GM23338 (cell line): Measurements from ENCODE around the gene RSPRY1. TPM values are rescaled to one million over a fixed set of nuclear protein-coding genes. Genes with fewer than 3 reads are reported as not detected.

ENCODE experiments used
- ATAC-seq: fragments of 200-7000 bp; cut with Tn5 transposase; 3 replicates; pipeline ENCODE4 v1.9.1; 2020
- DNase-seq: peaks from one replicate; pipeline ENCODE4 v3.0.0-alpha.2; 2015; ENCODE audit warnings: low spot score
- H2AFZ ChIP-seq: fragments of 200-600 bp; sonication (generic); 2 replicates; pipeline ENCODE4 v1.8.0; 2016; ENCODE audit warnings: antibody characterized with exemption, mild to moderate bottlenecking, moderate library complexity
- H3F3A ChIP-seq: fragments of 200-600 bp; sonication (generic); replicated peaks from 2 replicates; pipeline ENCODE4 v1.8.0; 2017; ENCODE audit warnings: antibody characterized with exemption, mixed run types, low read depth
- H3K27ac ChIP-seq: fragments of 200-600 bp; sonication (generic); 2 replicates; pipeline ENCODE4 v1.6.1; 2016; ENCODE audit warnings: low read depth
- H3K27me3 ChIP-seq: fragments of 200-600 bp; sonication (generic); 2 replicates; pipeline ENCODE4 v1.8.0; 2016; ENCODE audit warnings: mild to moderate bottlenecking, mixed run types, moderate library complexity; ENCODE audit not compliant: insufficient read depth
- H3K36me3 ChIP-seq: fragments of 200-600 bp; sonication (generic); 2 replicates; pipeline ENCODE4 v1.8.0; 2016; ENCODE audit warnings: mild to moderate bottlenecking; ENCODE audit not compliant: insufficient read depth
- H3K4me1 ChIP-seq: fragments of 200-600 bp; sonication (generic); 2 replicates; pipeline ENCODE4 v1.8.0; 2016; ENCODE audit warnings: mild to moderate bottlenecking, moderate library complexity; ENCODE audit not compliant: insufficient read depth
- H3K4me2 ChIP-seq: fragments of 200-600 bp; sonication (generic); 2 replicates; pipeline ENCODE4 v1.7.1; 2017; ENCODE audit warnings: mixed run types
- H3K4me3 ChIP-seq: fragments of 200-600 bp; sonication (generic); 2 replicates; pipeline ENCODE4 v1.6.1; 2016; ENCODE audit warnings: mixed run types
- H3K79me2 ChIP-seq: fragments of 200-600 bp; sonication (generic); replicated peaks from 2 replicates; pipeline ENCODE4 v1.8.0; 2017; ENCODE audit warnings: mild to moderate bottlenecking; ENCODE audit not compliant: insufficient read depth
- H3K9me2 ChIP-seq: fragments of 200-600 bp; sonication (generic); 2 replicates; pipeline ENCODE4 v1.8.0; 2017; ENCODE audit not compliant: insufficient read depth
- H4K20me1 ChIP-seq: fragments of 200-600 bp; sonication (generic); replicated peaks from 2 replicates; pipeline ENCODE4 v1.8.0; 2017; ENCODE audit warnings: mild to moderate bottlenecking; ENCODE audit not compliant: insufficient read depth
- H3K27ac Mint-ChIP-seq: 2 replicates; pipeline ENCODE4 v1.8.0; 2020; ENCODE audit warnings: inconsistent platforms, mild to moderate bottlenecking, moderate library complexity, mixed read lengths
- H3K27me3 Mint-ChIP-seq: 3 replicates; pipeline ENCODE4 v1.8.0; 2022; ENCODE audit warnings: low read depth, mild to moderate bottlenecking, moderate library complexity, mixed read lengths, inconsistent platforms; ENCODE audit not compliant: insufficient read depth, poor library complexity
- H3K36me3 Mint-ChIP-seq: 3 replicates; pipeline ENCODE4 v1.8.0; 2021; ENCODE audit warnings: low read depth, mild to moderate bottlenecking, inconsistent platforms, moderate library complexity, mixed read lengths
- H3K4me1 Mint-ChIP-seq: 3 replicates; pipeline ENCODE4 v1.8.0; 2020; ENCODE audit warnings: mild to moderate bottlenecking, inconsistent platforms, mixed read lengths
- H3K4me3 Mint-ChIP-seq: 3 replicates; pipeline ENCODE4 v1.8.0; 2021; ENCODE audit warnings: moderate library complexity, mild to moderate bottlenecking, inconsistent platforms, mixed read lengths
- H3K9me3 Mint-ChIP-seq: 3 replicates; pipeline ENCODE4 v1.8.0; 2020; ENCODE audit warnings: moderate library complexity, mild to moderate bottlenecking, inconsistent platforms, mixed read lengths
- CREB1 ChIP-seq: fragments of 250-450 bp; sonication (Bioruptor Pico); IDR thresholded peaks from 2 replicates; pipeline ENCODE4 v1.5.0; 2020; ENCODE audit warnings: low read depth, mild to moderate bottlenecking, moderate library complexity
- EZH2 ChIP-seq: fragments of 200-600 bp; sonication (generic); IDR thresholded peaks from one replicate; pipeline ENCODE4 v1.8.0; 2017; ENCODE audit warnings: antibody characterized with exemption, mild to moderate bottlenecking, low read depth; ENCODE audit not compliant: unreplicated experiment
- JUNB ChIP-seq: IDR thresholded peaks from one replicate; pipeline ENCODE4 v1.6.1; 2016; ENCODE audit warnings: antibody characterized with exemption; ENCODE audit not compliant: unreplicated experiment
- NANOG ChIP-seq: IDR thresholded peaks from 2 replicates; pipeline ENCODE4 v1.6.1; 2016; ENCODE audit warnings: antibody characterized with exemption, borderline replicate concordance
- ZNF114 ChIP-seq: fragments of 250-450 bp; sonication (Bioruptor Pico); IDR thresholded peaks from 2 replicates; pipeline ENCODE4 v1.5.0; 2020; ENCODE audit warnings: mild to moderate bottlenecking, moderate library complexity
- ZNF331 ChIP-seq: fragments of 250-450 bp; sonication (Bioruptor Pico); IDR thresholded peaks from 2 replicates; pipeline ENCODE4 v1.5.0; 2020; ENCODE audit warnings: low read depth, mild to moderate bottlenecking, moderate library complexity
- ZNF462 ChIP-seq: fragments of 250-450 bp; sonication (Bioruptor Pico); IDR thresholded peaks from 2 replicates; pipeline ENCODE4 v1.5.0; 2020; ENCODE audit warnings: mild to moderate bottlenecking, moderate library complexity
- polyA plus RNA-seq: library from polyadenylated mRNA; unstranded; fragments of >200 nt; fragmentation: Nextera tagmentation; extraction: Ambion mirVana; gene quantifications from 2 replicates; pipeline ENCODE4 v1.2.1, GENCODE V29; 2016
- total RNA-seq: library from RNA; depleted of rRNA; stranded (reverse); fragments of >200 nt; shearing (Covaris generic); gene quantifications from 2 replicates; pipeline ENCODE4 v1.2.3, GENCODE V29; 2014
- TF ChIP-seq, protein P1 (sequence below), 2 experiments: fragments of 200-600 bp in 1 of 2; sonication (generic) in 1 of 2; conservative IDR thresholded peaks; 2 replicates each; pipeline versions ENCODE4 v1.5.1 to v1.6.1; 2016 to 2017; ENCODE audit warnings: antibody characterized with exemption in 2 of 2, low read depth in 2 of 2, mild to moderate bottlenecking in 2 of 2, moderate library complexity in 1 of 2
- TF ChIP-seq, protein P2 (sequence below): IDR thresholded peaks from one replicate; pipeline ENCODE4 v1.6.1; 2018; ENCODE audit warnings: antibody characterized with exemption; ENCODE audit not compliant: unreplicated experiment

Gene RSPRY1
- total and polyA plus RNA-seq, 2 experiments from 2014 or later = 25.8 to 35.9 TPM

DNA sequence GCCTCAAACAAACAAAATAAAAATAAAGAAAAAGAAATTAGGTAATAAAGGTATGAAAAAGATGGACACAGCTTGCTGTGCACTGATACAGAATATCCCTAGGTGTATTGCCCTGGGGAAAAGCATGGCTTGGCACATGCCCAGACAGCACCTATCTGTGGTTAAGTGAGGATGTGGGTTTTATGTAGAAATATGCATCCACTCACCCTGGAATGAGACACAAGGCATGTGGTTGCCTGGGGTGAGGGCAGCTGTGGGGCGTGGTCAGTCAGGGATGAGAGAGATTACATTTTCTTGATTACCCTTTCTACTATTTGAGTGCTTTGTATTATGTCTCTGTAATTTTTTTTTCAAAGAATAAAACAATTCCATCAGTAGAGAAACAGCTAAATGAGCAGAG lies 91.5 kb downstream of the RSPRY1 start:
- no peak overlapping the region for H3K4me3 ChIP-seq

DNA sequence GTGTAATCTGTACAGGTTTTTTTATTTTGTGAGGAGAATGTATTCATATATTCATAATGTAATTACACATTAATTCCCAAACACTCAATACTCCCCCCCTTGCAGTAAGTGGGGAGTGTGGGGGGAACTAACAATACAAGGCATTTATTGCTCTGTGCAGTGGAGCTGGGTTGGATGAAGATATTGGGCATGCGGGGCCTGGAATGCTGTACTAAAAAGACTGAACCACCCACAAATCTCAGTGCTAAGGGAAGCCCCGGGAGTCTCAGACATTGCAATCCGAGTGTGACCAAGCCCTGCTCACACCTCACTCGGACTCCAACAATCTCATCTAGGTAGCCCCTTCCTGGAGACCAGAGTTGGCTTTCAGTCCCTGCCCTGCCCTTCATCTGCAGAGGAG lies 92.4 kb downstream of the RSPRY1 start:
- DNase-seq (no peak), ATAC-seq (no peak)
- Mint-ChIP-seq H3K36me3 (no peaks in the 10 kb centered on the region), H3K9me3 (no peaks in the 10 kb centered on the region), H3K27me3 (peaks cover 16% of the 10 kb centered on the region), H3K27ac (no peak overlapping the region), H3K4me1 (peaks cover 8% of the 10 kb centered on the region; the same call in 2 of the 3 replicates), H3K4me3 (no peak overlapping the region)
- no peaks in the 10 kb centered on the region for H4K20me1 ChIP-seq
- H3K9me2 ChIP-seq = no peaks in the 10 kb centered on the region
- H3F3A ChIP-seq = no peaks in the 10 kb centered on the region
- H3K4me2 ChIP-seq = no peak overlapping the region
- H3K4me1 ChIP-seq = no peaks in the 10 kb centered on the region
- no peak overlapping the region for H3K27ac ChIP-seq
- H3K27me3 ChIP-seq = peaks cover 14% of the 10 kb centered on the region
- no peak overlapping the region for H2AFZ ChIP-seq
- H3K4me3 ChIP-seq = no peak overlapping the region
- no peaks in the 10 kb centered on the region for H3K79me2 ChIP-seq
- no peaks in the 10 kb centered on the region for H3K36me3 ChIP-seq
- TF ChIP-seq EZH2 (no peak), ZNF114 (no peak), ZNF331 (no peak), NANOG (no peak), CREB1 (CRISPR knock-in tag) (no peak), ZNF462 (CRISPR knock-in tag) (no peak), JUNB (no peak)
- TF ChIP-seq, protein P1, sequence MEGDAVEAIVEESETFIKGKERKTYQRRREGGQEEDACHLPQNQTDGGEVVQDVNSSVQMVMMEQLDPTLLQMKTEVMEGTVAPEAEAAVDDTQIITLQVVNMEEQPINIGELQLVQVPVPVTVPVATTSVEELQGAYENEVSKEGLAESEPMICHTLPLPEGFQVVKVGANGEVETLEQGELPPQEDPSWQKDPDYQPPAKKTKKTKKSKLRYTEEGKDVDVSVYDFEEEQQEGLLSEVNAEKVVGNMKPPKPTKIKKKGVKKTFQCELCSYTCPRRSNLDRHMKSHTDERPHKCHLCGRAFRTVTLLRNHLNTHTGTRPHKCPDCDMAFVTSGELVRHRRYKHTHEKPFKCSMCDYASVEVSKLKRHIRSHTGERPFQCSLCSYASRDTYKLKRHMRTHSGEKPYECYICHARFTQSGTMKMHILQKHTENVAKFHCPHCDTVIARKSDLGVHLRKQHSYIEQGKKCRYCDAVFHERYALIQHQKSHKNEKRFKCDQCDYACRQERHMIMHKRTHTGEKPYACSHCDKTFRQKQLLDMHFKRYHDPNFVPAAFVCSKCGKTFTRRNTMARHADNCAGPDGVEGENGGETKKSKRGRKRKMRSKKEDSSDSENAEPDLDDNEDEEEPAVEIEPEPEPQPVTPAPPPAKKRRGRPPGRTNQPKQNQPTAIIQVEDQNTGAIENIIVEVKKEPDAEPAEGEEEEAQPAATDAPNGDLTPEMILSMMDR (conservative IDR thresholded peaks at IDR 0.05; ENCODE audit: low read depth in 2 of 2) = no peak

More for the DNA sequence above, 91.5 kb downstream of the RSPRY1 start:
- Mint-ChIP-seq H3K36me3 (no peaks in the 10 kb centered on the region), H3K4me3 (no peak overlapping the region), H3K9me3 (no peaks in the 10 kb centered on the region), H3K27ac (no peak overlapping the region), H3K27me3 (peaks cover 7% of the 10 kb centered on the region), H3K4me1 (peaks cover 8% of the 10 kb centered on the region; the same call in 2 of the 3 replicates)
- TF ChIP-seq, protein P2, sequence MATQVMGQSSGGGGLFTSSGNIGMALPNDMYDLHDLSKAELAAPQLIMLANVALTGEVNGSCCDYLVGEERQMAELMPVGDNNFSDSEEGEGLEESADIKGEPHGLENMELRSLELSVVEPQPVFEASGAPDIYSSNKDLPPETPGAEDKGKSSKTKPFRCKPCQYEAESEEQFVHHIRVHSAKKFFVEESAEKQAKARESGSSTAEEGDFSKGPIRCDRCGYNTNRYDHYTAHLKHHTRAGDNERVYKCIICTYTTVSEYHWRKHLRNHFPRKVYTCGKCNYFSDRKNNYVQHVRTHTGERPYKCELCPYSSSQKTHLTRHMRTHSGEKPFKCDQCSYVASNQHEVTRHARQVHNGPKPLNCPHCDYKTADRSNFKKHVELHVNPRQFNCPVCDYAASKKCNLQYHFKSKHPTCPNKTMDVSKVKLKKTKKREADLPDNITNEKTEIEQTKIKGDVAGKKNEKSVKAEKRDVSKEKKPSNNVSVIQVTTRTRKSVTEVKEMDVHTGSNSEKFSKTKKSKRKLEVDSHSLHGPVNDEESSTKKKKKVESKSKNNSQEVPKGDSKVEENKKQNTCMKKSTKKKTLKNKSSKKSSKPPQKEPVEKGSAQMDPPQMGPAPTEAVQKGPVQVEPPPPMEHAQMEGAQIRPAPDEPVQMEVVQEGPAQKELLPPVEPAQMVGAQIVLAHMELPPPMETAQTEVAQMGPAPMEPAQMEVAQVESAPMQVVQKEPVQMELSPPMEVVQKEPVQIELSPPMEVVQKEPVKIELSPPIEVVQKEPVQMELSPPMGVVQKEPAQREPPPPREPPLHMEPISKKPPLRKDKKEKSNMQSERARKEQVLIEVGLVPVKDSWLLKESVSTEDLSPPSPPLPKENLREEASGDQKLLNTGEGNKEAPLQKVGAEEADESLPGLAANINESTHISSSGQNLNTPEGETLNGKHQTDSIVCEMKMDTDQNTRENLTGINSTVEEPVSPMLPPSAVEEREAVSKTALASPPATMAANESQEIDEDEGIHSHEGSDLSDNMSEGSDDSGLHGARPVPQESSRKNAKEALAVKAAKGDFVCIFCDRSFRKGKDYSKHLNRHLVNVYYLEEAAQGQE = no peak
- TF ChIP-seq ZNF331 (no peak), EZH2 (no peak)
- Histone ChIP-seq H2AFZ (no peak overlapping the region), H3F3A (no peaks in the 10 kb centered on the region), H3K4me1 (no peaks in the 10 kb centered on the region), H3K36me3 (no peaks in the 10 kb centered on the region), H3K27me3 (peaks cover 5% of the 10 kb centered on the region), H3K79me2 (no peaks in the 10 kb centered on the region), H4K20me1 (no peaks in the 10 kb centered on the region), H3K27ac (no peak overlapping the region), H3K9me2 (no peaks in the 10 kb centered on the region), H3K4me2 (no peak overlapping the region)
- no peak for DNase-seq
- no peak for ATAC-seq
